ENCODE data around the gene MAP1A. TPM values are rescaled to one million over a fixed set of nuclear protein-coding genes. Genes with fewer than 3 reads are reported as not detected.

The MAP1A gene
- total and polyA plus RNA-seq, 2 of the 13 experiments (the other 11 are each of a cell fraction or from before 2014, with no cell fraction given) = 0.01 to 0.07 TPM

DNA sequence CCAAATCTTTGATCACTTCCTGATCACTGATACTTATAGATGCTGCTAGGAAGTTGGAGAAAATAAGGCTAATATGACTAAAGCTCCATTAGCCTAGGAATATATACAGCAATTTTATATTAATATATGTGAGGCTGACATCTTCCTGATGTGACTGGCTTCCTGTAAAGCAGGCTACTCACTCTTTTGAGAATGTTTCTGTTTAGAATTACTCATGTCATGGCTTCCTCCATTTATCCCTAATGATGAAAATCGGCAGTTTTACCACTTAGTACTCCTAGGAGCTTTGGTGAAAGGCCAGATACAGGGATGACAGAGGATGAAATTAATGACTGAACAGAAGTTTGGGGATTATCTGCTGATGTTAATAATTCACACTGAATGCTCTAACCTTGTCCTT, 3.9 kb upstream of the MAP1A start:
- ATAC-seq = no peak
- Histone ChIP-seq H3K27ac (ENCODE audit: extremely low read length, insufficient read depth, low read length) (no peak overlapping the region), H3K79me2 (ENCODE audit: insufficient read depth, low read length) (no peaks in the 10 kb centered on the region), H2AFZ (ENCODE audit: low read length) (no peak overlapping the region), H3K4me3 (replicated peaks in 1 of 3; ENCODE audit: insufficient read depth in 1 of 3, low read depth in 2 of 3, low read length in 3 of 3) (no peak overlapping the region), H3K36me3 (replicated peaks in 1 of 2; ENCODE audit: control insufficient read depth in 1 of 2, insufficient read depth in 2 of 2, low read length in 2 of 2) (no peaks in the 10 kb centered on the region), H3K27me3 (ENCODE audit: control insufficient read depth in 1 of 2, insufficient read depth in 2 of 2, low read length in 2 of 2) (peaks cover 7 to 34% of the 10 kb centered on the region in 2 experiments), H3K4me1 (ENCODE audit: insufficient read depth, low read length) (peaks cover 43% of the 10 kb centered on the region), H3K9me3 (ENCODE audit: low read length) (no peaks in the 10 kb centered on the region), H3K4me2 (ENCODE audit: low read depth, low read length) (no peak overlapping the region), H4K20me1 (ENCODE audit: insufficient read depth, low read length) (no peaks in the 10 kb centered on the region), H3K9ac (ENCODE audit: insufficient read depth, low read depth, low read length) (no peak overlapping the region)
- BruUV-seq (replicated peaks) = no TSS peak
- no peak for DNase-seq (ENCODE audit: low spot score)
- FAIRE-seq = no peak
- intact Hi-C loops (cut with micrococcal nuclease; ENCODE audit: unreplicated experiment) = no loop called here
- TF ChIP-seq HNRNPL (IDR thresholded peaks at IDR 0.05; ENCODE audit: low read depth, low read length) (no peak), ZNF367 (CRISPR knock-in tag; IDR thresholded peaks at IDR 0.05; ENCODE audit: borderline replicate concordance) (no peak), PHF5A (CRISPR knock-in tag; IDR thresholded peaks at IDR 0.05; ENCODE audit: low read depth, unreplicated experiment) (no peak), ZNF143 (CRISPR knock-in tag; IDR thresholded peaks at IDR 0.05) (no peak), ZNF160 (CRISPR knock-in tag; IDR thresholded peaks at IDR 0.05) (no peak), ZNF382 (CRISPR knock-in tag; IDR thresholded peaks at IDR 0.05; ENCODE audit: borderline replicate concordance) (no peak)
- CTCF ChIA-PET (ENCODE audit: low intra/inter-chr PET ratio, low total read pairs) = interaction anchor here (1.3 kb wide), 1 partner anchor 73 kb away, joined by 3 read pairs; no protein-coding TSS in a partner anchor
- WGBS (ENCODE audit: low lambda C conversion rate) = 0% methylated on average over 1 of the region's 1 CpG
- in situ Hi-C loops (cut with HindIII; ENCODE audit: extremely low pct_ligation_motif_present, low pct_unique_long_range_greater_than_20kb) = loop anchor here (10.0 kb wide), 1 partner anchor 261 kb away; the partner anchor contains the start of gene ELL3
- POLR2A ChIA-PET = no interaction called here

DNA sequence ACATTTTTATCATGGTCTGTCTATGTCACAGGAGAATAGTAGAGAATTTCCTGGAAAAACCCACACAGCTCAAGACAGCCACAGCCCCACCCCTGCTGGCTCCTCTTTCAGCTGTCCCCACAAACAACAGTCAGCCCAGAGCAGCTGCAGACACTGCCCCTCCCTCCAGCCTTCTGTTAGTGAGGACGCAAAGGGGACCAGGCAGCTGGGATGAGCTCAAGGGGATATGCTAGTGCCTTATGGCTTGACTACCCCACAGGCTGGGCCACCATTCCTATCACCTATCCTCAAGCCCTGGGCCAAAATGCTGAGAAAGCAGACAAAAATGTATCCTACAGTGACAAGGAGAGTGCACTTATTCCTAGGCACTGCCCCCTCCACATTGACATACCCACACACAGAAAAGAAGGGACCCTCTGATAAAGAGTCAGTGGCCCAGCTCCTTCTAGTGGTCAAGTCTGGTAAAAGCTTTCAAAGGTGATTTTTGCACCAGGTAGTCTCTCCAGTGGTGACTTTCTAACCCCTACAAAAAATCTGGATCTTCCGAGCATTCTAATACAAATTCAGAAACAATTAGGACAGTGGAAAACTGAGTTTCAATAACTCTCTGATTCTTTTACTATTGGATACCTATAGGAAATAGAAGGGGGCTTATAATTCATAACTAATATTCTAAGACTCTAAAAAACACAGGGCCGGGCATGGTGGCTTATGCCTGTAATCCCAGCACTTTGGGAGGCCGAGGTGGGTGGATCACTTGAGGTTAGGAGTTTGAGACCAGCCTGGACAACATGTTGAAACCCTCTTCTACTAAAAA, 3.0 kb upstream of the MAP1A start:
- no peak overlapping the region for H3K4me2 ChIP-seq (ENCODE audit: low read depth, low read length)
- in situ Hi-C loops (cut with HindIII; ENCODE audit: extremely low pct_ligation_motif_present, low pct_unique_long_range_greater_than_20kb) (loop anchor here (10.0 kb wide), 1 partner anchor 260 kb away; the partner anchor contains the start of gene ELL3), intact Hi-C loops (cut with micrococcal nuclease; ENCODE audit: unreplicated experiment) (loop anchor here (1.0 to 2.0 kb wide), 2 partner anchors 31 to 74 kb away; no protein-coding TSS in a partner anchor)
- H3K27ac ChIP-seq (ENCODE audit: extremely low read length, insufficient read depth, low read length) = no peak overlapping the region
- ChIA-PET CTCF (ENCODE audit: low intra/inter-chr PET ratio, low total read pairs) (interaction anchor here (1.3 to 1.4 kb wide), 2 partner anchors 31 to 74 kb away, joined by 3 to 6 read pairs; no protein-coding TSS in a partner anchor), POLR2A (interaction anchor here (0.6 kb wide), 1 partner anchor 22 kb away, joined by 3 read pairs; the partner anchor contains the start of gene TP53BP1)
- no peak overlapping the region for H2AFZ ChIP-seq (ENCODE audit: low read length)
- H3K9ac ChIP-seq (ENCODE audit: insufficient read depth, low read depth, low read length) = no peak overlapping the region
- ATAC-seq = no peak
- no peak overlapping the region for H3K4me3 ChIP-seq (replicated peaks in 1 of 3; ENCODE audit: insufficient read depth in 1 of 3, low read depth in 2 of 3, low read length in 3 of 3)
- no peaks in the 10 kb centered on the region for H3K79me2 ChIP-seq (ENCODE audit: insufficient read depth, low read length)
- peak; percentile 32 for FAIRE-seq
- 21% methylated on average over 4 of the region's 4 CpGs for whole genome bisulfite sequencing (ENCODE audit: low lambda C conversion rate)
- no TSS peak for BruUV-seq (replicated peaks)
- peaks cover 9 to 42% of the 10 kb centered on the region in 2 experiments for H3K27me3 ChIP-seq (ENCODE audit: control insufficient read depth in 1 of 2, insufficient read depth in 2 of 2, low read length in 2 of 2)
- no peaks in the 10 kb centered on the region for H3K9me3 ChIP-seq (ENCODE audit: low read length)
- no peaks in the 10 kb centered on the region for H3K36me3 ChIP-seq (replicated peaks in 1 of 2; ENCODE audit: control insufficient read depth in 1 of 2, insufficient read depth in 2 of 2, low read length in 2 of 2)
- peaks cover 39% of the 10 kb centered on the region for H3K4me1 ChIP-seq (ENCODE audit: insufficient read depth, low read length)
- peak; percentile 31 for DNase-seq (ENCODE audit: low spot score)
- H4K20me1 ChIP-seq (ENCODE audit: insufficient read depth, low read length) = no peaks in the 10 kb centered on the region
- TF ChIP-seq KLF6 (CRISPR knock-in tag; IDR thresholded peaks at IDR 0.05) = no peak
- no peak for TF ChIP-seq YEATS2 (CRISPR knock-in tag; IDR thresholded peaks at IDR 0.05; ENCODE audit: borderline replicate concordance)
- no peak for TF ChIP-seq ZNF124 (CRISPR knock-in tag; IDR thresholded peaks at IDR 0.05)
- no peak for TF ChIP-seq TSC22D2 (CRISPR knock-in tag; IDR thresholded peaks at IDR 0.05; ENCODE audit: borderline replicate concordance)
- TF ChIP-seq, protein P1, sequence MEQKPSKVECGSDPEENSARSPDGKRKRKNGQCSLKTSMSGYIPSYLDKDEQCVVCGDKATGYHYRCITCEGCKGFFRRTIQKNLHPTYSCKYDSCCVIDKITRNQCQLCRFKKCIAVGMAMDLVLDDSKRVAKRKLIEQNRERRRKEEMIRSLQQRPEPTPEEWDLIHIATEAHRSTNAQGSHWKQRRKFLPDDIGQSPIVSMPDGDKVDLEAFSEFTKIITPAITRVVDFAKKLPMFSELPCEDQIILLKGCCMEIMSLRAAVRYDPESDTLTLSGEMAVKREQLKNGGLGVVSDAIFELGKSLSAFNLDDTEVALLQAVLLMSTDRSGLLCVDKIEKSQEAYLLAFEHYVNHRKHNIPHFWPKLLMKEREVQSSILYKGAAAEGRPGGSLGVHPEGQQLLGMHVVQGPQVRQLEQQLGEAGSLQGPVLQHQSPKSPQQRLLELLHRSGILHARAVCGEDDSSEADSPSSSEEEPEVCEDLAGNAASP (CRISPR knock-in tag; IDR thresholded peaks at IDR 0.05; ENCODE audit: borderline replicate concordance) = no peak
- no peak for TF ChIP-seq BRD4 (CRISPR knock-in tag; IDR thresholded peaks at IDR 0.05)
- TF ChIP-seq RAD21 (CRISPR knock-in tag; IDR thresholded peaks at IDR 0.05) = peak; percentile 45; the same call in 1 of the 2 replicates
- no peak for TF ChIP-seq ZNF781 (CRISPR knock-in tag; IDR thresholded peaks at IDR 0.05; ENCODE audit: borderline replicate concordance, not compliant biosample characterization)
- peak; percentile 57; the same call in 1 of the 2 replicates for TF ChIP-seq SMC3 (IDR thresholded peaks at IDR 0.05; ENCODE audit: low read length)

All from HepG2 (cell line).